CD4-positive, alpha-beta memory T cell (primary cell): ENCODE data around the gene ZCCHC10. TPM values are rescaled to one million over a fixed set of nuclear protein-coding genes. Genes with fewer than 3 reads are reported as not detected.

Experiments
- CTCF ChIA-PET: fragments of 350-600 bp; sonication (Branson Sonifier 250); formaldehyde crosslinking; loops from one replicate; lab custom pipeline; 2021; ENCODE audit warnings: inconsistent platforms; ENCODE audit not compliant: partially characterized antibody; lab: Charles Lee
- POLR2A ChIA-PET: fragments of 350-600 bp; sonication (Branson Sonifier 250); formaldehyde crosslinking; loops from one replicate; lab custom pipeline; 2021; ENCODE audit not compliant: partially characterized antibody; lab: Charles Lee
- DNase-seq, 5 donors: peaks; one replicate each; pipeline versions ENCODE4 v3.0.0 to v3.0.0-alpha.2; 2020 to 2022; ENCODE audit warnings: mixed read lengths in 1 of 5
- H3K27ac ChIP-seq: one replicate; pipeline ENCODE4 v1.7.0; 2013; ENCODE audit warnings: low read depth, low read length
- H3K27me3 ChIP-seq: 2 replicates; pipeline ENCODE4 v1.7.0; 2013; ENCODE audit warnings: mild to moderate bottlenecking, low read length, moderate library complexity; ENCODE audit not compliant: insufficient read depth
- H3K36me3 ChIP-seq: 2 replicates; pipeline ENCODE4 v1.7.0; 2013; ENCODE audit warnings: mild to moderate bottlenecking, low read length, moderate library complexity; ENCODE audit not compliant: insufficient read depth
- H3K4me1 ChIP-seq: 2 replicates; pipeline ENCODE4 v1.7.0; 2013; ENCODE audit warnings: mild to moderate bottlenecking, low read length, moderate library complexity; ENCODE audit not compliant: insufficient read depth
- H3K4me3 ChIP-seq, 2 donors: one replicate each; pipeline ENCODE4 v1.7.0; 2013; ENCODE audit warnings: low read length in 2 of 2, mild to moderate bottlenecking in 1 of 2
- H3K9me3 ChIP-seq, 2 donors: one replicate each; pipeline ENCODE4 v1.7.0; 2013; ENCODE audit warnings: low read length in 2 of 2, control low read depth in 1 of 2; ENCODE audit not compliant: control insufficient read depth in 1 of 2
- H3K27ac Mint-ChIP-seq, 7 donors: one replicate each; pipeline ENCODE4 v1.8.0; 2020 to 2021; ENCODE audit warnings: mixed read lengths in 7 of 7, mild to moderate bottlenecking in 6 of 7, inconsistent platforms in 3 of 7, moderate library complexity in 3 of 7
- H3K27me3 Mint-ChIP-seq, 2 donors: one replicate each; pipeline ENCODE4 v1.8.0; 2020 to 2021; ENCODE audit warnings: mixed read lengths in 2 of 2
- H3K36me3 Mint-ChIP-seq, 2 donors: one replicate each; pipeline ENCODE4 v1.8.0; 2020 to 2021; ENCODE audit warnings: mixed read lengths in 2 of 2, inconsistent platforms in 1 of 2, mild to moderate bottlenecking in 1 of 2
- H3K4me1 Mint-ChIP-seq, 4 donors: one replicate each; pipeline ENCODE4 v1.8.0; 2020 to 2021; ENCODE audit warnings: mixed read lengths in 4 of 4, mild to moderate bottlenecking in 1 of 4
- H3K4me3 Mint-ChIP-seq, 8 donors: one replicate each; pipeline ENCODE4 v1.8.0; 2020 to 2021; ENCODE audit warnings: mixed read lengths in 8 of 8, mild to moderate bottlenecking in 7 of 8, moderate library complexity in 6 of 8, inconsistent platforms in 3 of 8
- H3K9me3 Mint-ChIP-seq, 8 donors: one replicate each; pipeline ENCODE4 v1.8.0; 2020 to 2021; ENCODE audit warnings: mixed read lengths in 8 of 8, mild to moderate bottlenecking in 5 of 8, inconsistent platforms in 3 of 8, moderate library complexity in 1 of 8
- intact Hi-C: fragments of 100-400 bp; cut with micrococcal nuclease; formaldehyde crosslinking; loops from one replicate; pipeline ENCODE4 v1.15.1; 2023
- polyA plus RNA-seq, 2 donors: library from polyadenylated mRNA; unstranded; fragments of 300-500 nt; fragmentation: Illumina TruSeq; gene quantifications; one replicate each; pipeline ENCODE4 v1.2.3, GENCODE V29; 2021
- total RNA-seq, 2 experiments: library from RNA; stranded (reverse); gene quantifications; one replicate each; pipeline ENCODE4 v1.2.3, GENCODE V29; 2021

ZCCHC10 gene
- total and polyA plus RNA-seq, 4 experiments from 2014 or later = 20.1 to 50.2 (median 33.7) TPM

GRCh38 chr5:133062276-133062675 lies 35.9 kb upstream of the ZCCHC10 start:
- H3K9me3 Mint-ChIP-seq = no peaks in the 10 kb centered on the region
- Histone ChIP-seq H3K27me3 (no peaks in the 10 kb centered on the region), H3K36me3 (peaks cover 9% of the 10 kb centered on the region), H3K9me3 (no peaks in the 10 kb centered on the region), H3K4me3 (no peak overlapping the region), H3K27ac (no peak overlapping the region), H3K4me1 (peaks cover 42% of the 10 kb centered on the region)
- peaks cover 10 to 27% of the 10 kb centered on the region in 2 donors for H3K36me3 Mint-ChIP-seq
- H3K27me3 Mint-ChIP-seq = no peaks in the 10 kb centered on the region
- ChIA-PET CTCF (no interaction called here), POLR2A (no interaction called here)
- peak overlapping the region; percentile 1 to 83 (median 41) for H3K27ac Mint-ChIP-seq
- H3K4me1 Mint-ChIP-seq = peaks cover 26 to 52% (median 38%) of the 10 kb centered on the region in 4 donors
- DNase-seq = no peak
- peak overlapping the region in 4 of 8 donors; percentile 29 to 62 (median 43) for H3K4me3 Mint-ChIP-seq
- intact Hi-C loops = no loop called here

GRCh38 chr5:133059621-133060020 lies 33.3 kb upstream of the ZCCHC10 start:
- Histone ChIP-seq H3K4me3 (no peak overlapping the region), H3K27me3 (no peaks in the 10 kb centered on the region), H3K27ac (no peak overlapping the region), H3K36me3 (no peaks in the 10 kb centered on the region), H3K9me3 (no peaks in the 10 kb centered on the region), H3K4me1 (peaks cover 63% of the 10 kb centered on the region)
- Mint-ChIP-seq H3K27me3 (no peaks in the 10 kb centered on the region), H3K4me1 (peaks cover 36 to 70% (median 51%) of the 10 kb centered on the region in 4 donors), H3K4me3 (no peak overlapping the region), H3K36me3 (peaks cover 0 to 9% of the 10 kb centered on the region in 2 donors), H3K27ac (peak overlapping the region in 4 of 7 donors; percentile 5 to 61 (median 33)), H3K9me3 (no peaks in the 10 kb centered on the region)
- CTCF ChIA-PET = no interaction called here
- POLR2A ChIA-PET = no interaction called here
- DNase-seq = no peak
- intact Hi-C loops = no loop called here

GRCh38 chr5:133056891-133057290 lies 30.5 kb upstream of the ZCCHC10 start:
- H3K27me3 Mint-ChIP-seq = no peaks in the 10 kb centered on the region
- no peak for DNase-seq
- no peak overlapping the region for H3K4me3 ChIP-seq
- H3K27ac ChIP-seq = no peak overlapping the region
- H3K4me3 Mint-ChIP-seq = peak overlapping the region in 1 of 8 donors; percentile 23
- POLR2A ChIA-PET = no interaction called here
- CTCF ChIA-PET = interaction anchor here (0.6 kb wide), 1 partner anchor 94 kb away, joined by 3 read pairs; no protein-coding TSS in a partner anchor
- intact Hi-C loops = no loop called here
- no peaks in the 10 kb centered on the region for H3K9me3 ChIP-seq
- H3K9me3 Mint-ChIP-seq = no peaks in the 10 kb centered on the region
- H3K4me1 ChIP-seq = peaks cover 71% of the 10 kb centered on the region
- H3K36me3 ChIP-seq = no peaks in the 10 kb centered on the region
- H3K36me3 Mint-ChIP-seq = peaks cover 0 to 12% of the 10 kb centered on the region in 2 donors
- peaks cover 36 to 81% (median 55%) of the 10 kb centered on the region in 4 donors for H3K4me1 Mint-ChIP-seq
- H3K27me3 ChIP-seq = no peaks in the 10 kb centered on the region
- no peak overlapping the region for H3K27ac Mint-ChIP-seq

GRCh38 chr5:133054697-133055471 lies 28.5 kb upstream of the ZCCHC10 start:
- Mint-ChIP-seq H3K27me3 (no peaks in the 10 kb centered on the region), H3K4me1 (peaks cover 37 to 80% (median 62%) of the 10 kb centered on the region in 4 donors), H3K9me3 (no peaks in the 10 kb centered on the region), H3K27ac (peak overlapping the region in 5 of 7 donors; percentile 1 to 100 (median 71)), H3K4me3 (peak overlapping the region in 7 of 8 donors; percentile 36 to 84 (median 50)), H3K36me3 (peaks cover 0 to 21% of the 10 kb centered on the region in 2 donors)
- ChIA-PET CTCF (interaction anchor here (0.6 kb wide), 1 partner anchor 557 kb away, joined by 3 read pairs; no protein-coding TSS in a partner anchor), POLR2A (no interaction called here)
- no peaks in the 10 kb centered on the region for H3K36me3 ChIP-seq
- no peak for DNase-seq
- no peak overlapping the region for H3K4me3 ChIP-seq
- H3K27me3 ChIP-seq = no peaks in the 10 kb centered on the region
- intact Hi-C loops = no loop called here
- H3K27ac ChIP-seq = no peak overlapping the region
- H3K4me1 ChIP-seq = peaks cover 73% of the 10 kb centered on the region
- no peaks in the 10 kb centered on the region for H3K9me3 ChIP-seq

- no peak overlapping the region for H3K27ac ChIP-seq
- H3K27me3 ChIP-seq = no peaks in the 10 kb centered on the region
- no peak overlapping the region for H3K4me3 ChIP-seq
- no peak for DNase-seq
- intact Hi-C loops = no loop called here
- Mint-ChIP-seq H3K4me1 (peaks cover 37 to 78% (median 61%) of the 10 kb centered on the region in 4 donors), H3K9me3 (no peaks in the 10 kb centered on the region), H3K4me3 (peak overlapping the region; percentile 96 to 99 (median 98)), H3K27ac (peak overlapping the region in 4 of 7 donors; percentile 27 to 100 (median 90)), H3K36me3 (peaks cover 0 to 21% of the 10 kb centered on the region in 2 donors), H3K27me3 (no peaks in the 10 kb centered on the region)
- ChIA-PET CTCF (interaction anchor here (0.7 kb wide), 1 partner anchor 225 kb away, joined by 3 read pairs; no protein-coding TSS in a partner anchor), POLR2A (no interaction called here)
- no peaks in the 10 kb centered on the region for H3K36me3 ChIP-seq
- H3K4me1 ChIP-seq = peaks cover 66% of the 10 kb centered on the region
- no peaks in the 10 kb centered on the region for H3K9me3 ChIP-seq
Observed at GRCh38 chr5:133053448-133053847, 27.1 kb upstream of the ZCCHC10 start.

GRCh38 chr5:133052317-133053175 lies 26.2 kb upstream of the ZCCHC10 start:
- Histone ChIP-seq H3K36me3 (no peaks in the 10 kb centered on the region), H3K27ac (peak overlapping the region; percentile 99), H3K4me1 (peaks cover 60% of the 10 kb centered on the region), H3K27me3 (no peaks in the 10 kb centered on the region), H3K9me3 (no peaks in the 10 kb centered on the region), H3K4me3 (peak overlapping the region; percentile 97 to 99)
- Mint-ChIP-seq H3K4me1 (peaks cover 32 to 73% (median 55%) of the 10 kb centered on the region in 4 donors), H3K4me3 (peak overlapping the region; percentile 96 to 99 (median 98)), H3K9me3 (no peaks in the 10 kb centered on the region), H3K27ac (peak overlapping the region; percentile 99 to 100 (median 100)), H3K27me3 (no peaks in the 10 kb centered on the region), H3K36me3 (peaks cover 0 to 21% of the 10 kb centered on the region in 2 donors)
- intact Hi-C loops = no loop called here
- ChIA-PET CTCF (interaction anchor here (0.9 to 1.3 kb wide), 2 partner anchors 34 to 88 kb away, joined by 3 read pairs; no protein-coding TSS in a partner anchor), POLR2A (interaction anchor here (0.6 to 4.3 kb wide), 22 partner anchors 9 to 1596 kb away, joined by 3 to 55 read pairs (median 4); partner anchors contain the start of genes AFF4, CCNI2, GDF9 and IRF1)
- peak; percentile 20 to 75 (median 29) for DNase-seq
